GM20431 (cell line): ENCODE measurements around the gene PDZRN4.
"Not testable (repeated sequence)": the region's sequence is repeated elsewhere in the genome, so short reads cannot be mapped to it uniquely, and the experiment has no call there.

Experiments used
- in situ Hi-C: fragments of 300-500 bp; cut with MseI, MboI; formaldehyde crosslinking; loops from one replicate; pipeline ENCODE4 v1.15.0; 2020; ENCODE audit warnings: low sequenced_read_pairs; ENCODE audit not compliant: unreplicated experiment

The PDZRN4 gene

GRCh38 chr12:41188058-41188840 is at the start of gene PDZRN4:
PDZRN4 (plus strand) TSS chr12:41188320.
- in situ Hi-C loops = no loop called here

DNA sequence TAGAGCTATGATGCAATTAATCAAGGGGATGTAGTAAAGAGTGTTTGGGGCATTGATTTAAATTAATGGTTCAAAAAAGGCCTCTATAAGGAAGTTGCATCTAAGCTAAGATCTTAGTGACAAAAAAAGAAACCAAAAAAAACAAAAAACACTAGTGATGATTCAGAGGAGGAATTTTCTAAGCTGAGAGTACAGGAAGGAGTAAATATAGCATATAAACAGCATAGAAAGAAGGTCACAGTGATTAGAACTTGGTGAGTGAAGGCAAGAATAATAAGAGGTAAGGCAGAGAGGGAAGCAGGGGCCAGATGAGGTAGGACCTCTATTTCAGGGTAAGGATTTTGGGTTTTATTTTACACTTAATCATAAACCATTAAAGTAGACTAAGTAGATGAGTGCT is 48.0 kb upstream of the PDZRN4 start:
- in situ Hi-C loops = no loop called here

GRCh38 chr12:41141104-41141503 is 47.0 kb upstream of the PDZRN4 start:
- in situ Hi-C loops = no loop called here

- in situ Hi-C loops = no loop called here
These were observed 45.7 kb upstream of the PDZRN4 start for GRCh38 chr12:41142376-41142775.

- in situ Hi-C loops = no loop called here
These were observed 36.3 kb upstream of the PDZRN4 start for GRCh38 chr12:41151793-41152192.

GRCh38 chr12:41162461-41162860 is 25.7 kb upstream of the PDZRN4 start:
- in situ Hi-C loops = no loop called here

DNA sequence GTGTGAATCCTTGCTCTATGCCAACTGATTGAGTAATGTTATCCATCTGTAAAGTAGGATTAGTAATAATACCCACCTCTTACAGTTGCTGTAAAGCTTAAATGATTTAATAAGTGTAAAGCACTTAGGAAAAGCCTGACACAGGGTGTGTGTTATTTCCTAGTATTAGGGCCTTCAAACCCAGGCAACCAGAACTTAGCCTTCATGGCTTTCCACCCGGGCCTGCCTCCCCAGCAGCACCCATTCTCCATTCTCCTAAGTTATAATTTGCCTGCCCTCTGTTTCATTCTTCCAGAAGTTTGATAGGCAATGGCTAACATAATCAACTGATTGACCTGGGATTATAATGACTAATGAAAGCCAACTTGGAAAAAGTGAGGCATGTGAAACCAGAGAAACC is 20.4 kb upstream of the PDZRN4 start:
- in situ Hi-C loops = no loop called here

DNA sequence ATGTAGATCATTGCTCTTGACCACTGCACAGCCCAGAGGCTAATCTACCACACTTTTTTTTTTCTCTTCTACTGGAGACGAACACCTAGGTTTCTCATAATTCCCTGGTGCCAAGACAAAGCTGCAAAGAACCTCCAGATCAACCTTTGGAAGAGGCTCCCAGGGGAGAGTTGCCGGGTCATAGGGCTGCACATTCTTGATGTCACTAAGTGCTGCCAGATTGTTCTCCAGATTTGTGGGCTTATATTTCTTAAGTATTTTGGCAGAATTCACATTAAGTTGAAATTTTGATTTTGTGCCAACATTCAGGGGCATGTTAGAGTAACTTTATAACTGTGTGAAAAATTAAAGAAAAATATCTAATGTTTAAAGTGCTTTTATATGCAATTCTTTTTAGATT is 13.5 kb upstream of the PDZRN4 start:
- in situ Hi-C loops = no loop called here

- in situ Hi-C loops = not testable (repeated sequence)
These were observed 8.6 kb upstream of the PDZRN4 start for GRCh38 chr12:41179507-41179906.

DNA sequence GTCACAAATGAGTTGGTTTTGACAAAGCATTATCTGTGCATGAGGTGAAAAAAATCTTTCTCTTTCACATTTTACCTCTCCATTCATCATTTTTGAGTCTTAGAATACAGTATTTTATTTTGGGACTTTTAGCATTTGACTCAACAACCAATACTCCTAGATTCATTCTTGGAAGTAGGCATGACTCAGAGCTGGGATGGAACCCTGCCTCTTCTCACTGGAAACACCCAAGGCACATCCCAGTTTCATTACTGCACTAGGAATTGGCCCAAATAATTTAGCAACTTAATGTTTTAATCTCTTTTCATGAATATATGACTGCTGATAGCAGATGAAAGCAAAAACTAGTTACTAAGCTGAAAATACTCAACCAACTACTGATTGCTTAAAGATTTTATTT is 3.3 kb upstream of the PDZRN4 start:
- in situ Hi-C loops = no loop called here

DNA sequence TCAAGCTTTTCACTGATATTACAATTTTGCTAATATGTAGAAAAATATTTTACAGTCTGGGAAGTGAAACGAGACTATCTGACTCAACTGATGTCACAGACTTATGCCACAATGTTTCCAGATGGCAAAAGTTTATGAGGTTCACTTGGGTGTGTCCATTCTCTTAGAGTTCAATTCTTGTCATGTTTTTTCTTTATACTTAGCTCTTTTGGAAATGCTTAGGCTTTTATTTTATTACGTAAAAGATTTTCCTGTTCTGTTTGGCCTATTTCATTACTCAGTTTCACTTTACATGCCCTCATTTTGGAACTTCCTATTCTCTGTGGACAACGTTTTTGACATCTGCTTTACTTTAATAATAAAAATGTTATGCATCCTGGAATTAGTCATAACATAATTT is 2.1 kb upstream of the PDZRN4 start:
- in situ Hi-C loops = no loop called here

GRCh38 chr12:41188841-41189394 is 798 bp downstream of the PDZRN4 start:
- in situ Hi-C loops = no loop called here

GRCh38 chr12:41189395-41190251 is 1.5 kb downstream of the PDZRN4 start:
- in situ Hi-C loops = no loop called here

DNA sequence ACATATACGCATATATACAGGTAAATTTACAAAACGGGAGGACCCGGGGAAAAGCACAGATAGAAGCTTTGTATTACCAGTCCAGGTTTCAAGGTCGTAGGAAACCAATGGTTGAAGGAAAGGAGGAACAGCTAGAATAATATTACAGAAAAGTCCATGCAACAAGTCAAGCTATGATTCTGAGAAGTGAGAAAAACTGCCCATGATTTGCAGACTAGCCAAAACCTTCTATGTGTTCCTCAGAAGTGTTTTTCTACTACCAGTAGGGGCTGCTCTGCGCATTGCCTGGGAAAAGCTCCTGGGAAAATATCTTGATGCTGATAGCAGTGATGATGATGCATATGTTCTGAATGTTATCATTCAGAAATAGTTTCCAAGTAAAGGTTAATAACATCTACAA is 2.2 kb downstream of the PDZRN4 start:
- in situ Hi-C loops = no loop called here

- in situ Hi-C loops = not testable (repeated sequence)
These were observed 3.4 kb downstream of the PDZRN4 start for GRCh38 chr12:41191549-41191948.

GRCh38 chr12:41193311-41193710 is 5.2 kb downstream of the PDZRN4 start:
- in situ Hi-C loops = no loop called here

DNA sequence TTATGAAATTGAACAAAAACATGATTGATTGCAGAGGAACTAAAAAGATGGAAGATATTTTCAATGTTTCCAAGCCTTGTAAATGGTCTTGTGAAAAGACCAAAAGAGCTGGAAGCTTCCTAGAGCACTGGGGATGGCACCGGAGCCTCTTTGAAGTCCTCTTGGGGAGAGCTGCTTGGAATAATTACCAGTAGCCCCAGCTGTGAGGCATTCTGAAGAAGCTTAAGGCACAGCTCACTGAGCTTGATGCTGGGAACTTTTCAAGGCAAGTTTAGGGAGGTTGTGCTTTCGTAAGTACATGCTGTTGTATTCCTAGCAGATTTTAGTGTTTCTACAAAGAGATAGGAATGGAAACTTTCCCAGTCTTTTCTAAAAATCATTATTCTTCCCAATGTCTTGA is 13.9 kb downstream of the PDZRN4 start:
- in situ Hi-C loops = no loop called here

- in situ Hi-C loops = no loop called here
These were observed 17.1 kb downstream of the PDZRN4 start for GRCh38 chr12:41205070-41205709.

DNA sequence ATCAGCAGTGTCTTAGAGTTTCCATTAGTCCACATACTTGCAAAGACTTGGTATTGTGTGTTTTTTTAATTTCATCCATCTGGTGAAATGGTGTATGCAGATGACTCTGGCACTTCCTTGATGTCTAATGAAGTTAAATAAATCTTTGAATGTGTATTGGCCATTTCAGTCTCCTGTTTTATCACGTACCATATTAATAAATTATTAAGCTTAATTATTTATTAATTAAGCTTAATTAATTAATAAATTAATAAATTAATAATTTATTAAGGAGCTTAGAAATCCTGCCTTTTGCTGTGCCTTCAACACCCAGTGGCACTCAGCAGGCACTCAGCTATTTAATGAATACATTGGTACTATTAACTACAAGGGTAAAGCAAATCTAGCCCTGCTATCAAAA is 18.2 kb downstream of the PDZRN4 start:
- in situ Hi-C loops = no loop called here

- in situ Hi-C loops = no loop called here
These were observed 23.3 kb downstream of the PDZRN4 start for GRCh38 chr12:41211448-41211847.

- in situ Hi-C loops = no loop called here
These were observed 24.5 kb downstream of the PDZRN4 start for GRCh38 chr12:41212625-41213024.
